Thyroid gland (tissue), 4 donors: ENCODE data around the gene ANKRD37.

ENCODE experiments used
- POLR2A ChIP-seq, 2 donors: fragments of 450-650 bp; IDR thresholded peaks; one replicate each; pipeline ENCODE4 v1.6.1; 2017; ENCODE audit warnings: antibody characterized with exemption in 2 of 2, mild to moderate bottlenecking in 2 of 2, moderate library complexity in 1 of 2
- TF ChIP-seq, protein P1 (sequence below), 6 experiments: fragments of 200-600 bp in 3 of 6; fragments of 450-650 bp in 3 of 6; sonication (generic) in 3 of 6; IDR thresholded peaks; one replicate each; pipeline ENCODE4 v1.5.1; 2016 to 2019; ENCODE audit warnings: antibody characterized with exemption in 6 of 6, mild to moderate bottlenecking in 2 of 6, inconsistent platforms in 1 of 6, moderate library complexity in 1 of 6

GRCh38 chr4:185381288-185382196 lies 15.1 kb upstream of the ANKRD37 start:
- TF ChIP-seq, protein P1, sequence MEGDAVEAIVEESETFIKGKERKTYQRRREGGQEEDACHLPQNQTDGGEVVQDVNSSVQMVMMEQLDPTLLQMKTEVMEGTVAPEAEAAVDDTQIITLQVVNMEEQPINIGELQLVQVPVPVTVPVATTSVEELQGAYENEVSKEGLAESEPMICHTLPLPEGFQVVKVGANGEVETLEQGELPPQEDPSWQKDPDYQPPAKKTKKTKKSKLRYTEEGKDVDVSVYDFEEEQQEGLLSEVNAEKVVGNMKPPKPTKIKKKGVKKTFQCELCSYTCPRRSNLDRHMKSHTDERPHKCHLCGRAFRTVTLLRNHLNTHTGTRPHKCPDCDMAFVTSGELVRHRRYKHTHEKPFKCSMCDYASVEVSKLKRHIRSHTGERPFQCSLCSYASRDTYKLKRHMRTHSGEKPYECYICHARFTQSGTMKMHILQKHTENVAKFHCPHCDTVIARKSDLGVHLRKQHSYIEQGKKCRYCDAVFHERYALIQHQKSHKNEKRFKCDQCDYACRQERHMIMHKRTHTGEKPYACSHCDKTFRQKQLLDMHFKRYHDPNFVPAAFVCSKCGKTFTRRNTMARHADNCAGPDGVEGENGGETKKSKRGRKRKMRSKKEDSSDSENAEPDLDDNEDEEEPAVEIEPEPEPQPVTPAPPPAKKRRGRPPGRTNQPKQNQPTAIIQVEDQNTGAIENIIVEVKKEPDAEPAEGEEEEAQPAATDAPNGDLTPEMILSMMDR (IDR thresholded peaks at IDR 0.05): no peak
- TF ChIP-seq POLR2A (IDR thresholded peaks at IDR 0.05): no peak
